Neural cell (in vitro differentiated cells): ENCODE measurements around the gene LIMK1. TPM values are rescaled to one million over a fixed set of nuclear protein-coding genes. Genes with fewer than 3 reads are reported as not detected.

Experiments used
- H2AFZ ChIP-seq: fragments of 200-600, 300-800 bp; sonication (generic), shearing (Covaris generic); 2 replicates; pipeline ENCODE4 v1.6.0; 2014; ENCODE audit warnings: low read depth, mild to moderate bottlenecking, antibody characterized with exemption, low read length, moderate library complexity
- H3F3A ChIP-seq: fragments of 200-600 bp; shearing (Covaris generic); 2 replicates; pipeline ENCODE4 v1.6.1; 2016; ENCODE audit warnings: mild to moderate bottlenecking, moderate library complexity, mixed read lengths, antibody characterized with exemption, low read length; ENCODE audit not compliant: insufficient read depth, poor library complexity, severe bottlenecking
- H3K27ac ChIP-seq: fragments of 200-600, 300-800 bp; sonication (generic), shearing (Covaris generic); 2 replicates; pipeline ENCODE4 v1.5.1; 2014; ENCODE audit warnings: mild to moderate bottlenecking, low read length, moderate library complexity
- H3K27me3 ChIP-seq: fragments of 300-800, 200-600 bp; sonication (generic), shearing (Covaris generic); 2 replicates; pipeline ENCODE4 v1.6.0; 2014; ENCODE audit warnings: mild to moderate bottlenecking, low read depth, low read length, moderate library complexity; ENCODE audit not compliant: insufficient read depth
- H3K36me3 ChIP-seq: fragments of 300-800, 200-600 bp; sonication (generic), shearing (Covaris generic); 2 replicates; pipeline ENCODE4 v1.5.1; 2014; ENCODE audit warnings: mild to moderate bottlenecking, antibody characterized with exemption, low read length, moderate library complexity; ENCODE audit not compliant: insufficient read depth
- H3K4me2 ChIP-seq: fragments of 300-800, 200-600 bp; sonication (generic), shearing (Covaris generic); 2 replicates; pipeline ENCODE4 v1.6.0; 2014; ENCODE audit warnings: mild to moderate bottlenecking, low read length
- H3K4me3 ChIP-seq: fragments of 300-800, 200-600 bp; sonication (generic), shearing (Covaris generic); 2 replicates; pipeline ENCODE4 v1.5.1; 2014; ENCODE audit warnings: mild to moderate bottlenecking, low read length, moderate library complexity
- H3K79me2 ChIP-seq: fragments of 200-600 bp; shearing (Covaris generic); replicated peaks from 2 replicates; pipeline ENCODE4 v1.6.0; 2014; ENCODE audit warnings: mild to moderate bottlenecking, low read length, moderate library complexity; ENCODE audit not compliant: insufficient read depth
- H3K9ac ChIP-seq: fragments of 300-800, 200-600 bp; sonication (generic), shearing (Covaris generic); 2 replicates; pipeline ENCODE4 v1.6.1; 2016; ENCODE audit warnings: mild to moderate bottlenecking, low read length, mixed read lengths
- H3K9me2 ChIP-seq: fragments of 200-600 bp; shearing (Covaris generic); 2 replicates; pipeline ENCODE4 v1.6.1; 2016; ENCODE audit warnings: mild to moderate bottlenecking, low read length, mixed read lengths; ENCODE audit not compliant: insufficient read depth
- H3K9me3 ChIP-seq: fragments of 200-600, 300-800 bp; sonication (generic), shearing (Covaris generic); 2 replicates; pipeline ENCODE4 v1.6.1; 2016; ENCODE audit warnings: mild to moderate bottlenecking, mixed run types, low read length, moderate library complexity, mixed read lengths
- H4K20me1 ChIP-seq: fragments of 200-600 bp; shearing (Covaris generic); 2 replicates; pipeline ENCODE4 v1.6.1; 2016; ENCODE audit warnings: mild to moderate bottlenecking, mixed run types; ENCODE audit not compliant: insufficient read depth
- EP300 ChIP-seq: fragments of 450-650 bp; conservative IDR thresholded peaks from 2 replicates; pipeline ENCODE4 v1.6.1; 2014; ENCODE audit warnings: antibody characterized with exemption, mild to moderate bottlenecking, moderate library complexity; ENCODE audit not compliant: poor library complexity, severe bottlenecking
- EZH2 ChIP-seq: fragments of 200-600, 300-800 bp; shearing (Covaris generic), sonication (generic); IDR thresholded peaks from 2 replicates; pipeline ENCODE4 v1.6.1; 2014; ENCODE audit warnings: antibody characterized with exemption, low read length, borderline replicate concordance, mild to moderate bottlenecking; ENCODE audit not compliant: insufficient read depth, poor library complexity, severe bottlenecking
- MXI1 ChIP-seq: fragments of 450-650 bp; conservative IDR thresholded peaks from 2 replicates; pipeline ENCODE4 v1.6.1; 2014; ENCODE audit warnings: antibody characterized with exemption, mild to moderate bottlenecking; ENCODE audit not compliant: poor library complexity, severe bottlenecking
- POLR2AphosphoS5 ChIP-seq: IDR thresholded peaks from 2 replicates; pipeline ENCODE4 v1.6.1; 2012
- RAD21 ChIP-seq: fragments of 450-650 bp; conservative IDR thresholded peaks from 2 replicates; pipeline ENCODE4 v1.6.1; 2014; ENCODE audit warnings: antibody characterized with exemption, mild to moderate bottlenecking, moderate library complexity
- SMC3 ChIP-seq: fragments of 450-650 bp; conservative IDR thresholded peaks from 2 replicates; pipeline ENCODE4 v1.6.1; 2014; ENCODE audit warnings: antibody characterized with exemption, mild to moderate bottlenecking, moderate library complexity; ENCODE audit not compliant: poor library complexity
- TAF1 ChIP-seq: IDR thresholded peaks from 2 replicates; pipeline ENCODE4 v1.6.1; 2012; ENCODE audit warnings: low read depth
- polyA plus RNA-seq: library from polyadenylated mRNA; depleted of rRNA; stranded (reverse); fragments of >200 nt; gene quantifications from 2 replicates; pipeline ENCODE4 v1.2.3, GENCODE V29; 2014
- TF ChIP-seq, protein P1 (sequence below): fragments of 450-650 bp; IDR thresholded peaks from 2 replicates; pipeline ENCODE4 v1.5.1; 2014; ENCODE audit warnings: antibody characterized with exemption, mild to moderate bottlenecking, moderate library complexity; ENCODE audit not compliant: poor library complexity, severe bottlenecking
- TF ChIP-seq, protein P2 (sequence below): IDR thresholded peaks from 2 replicates; pipeline ENCODE4 v1.6.1; 2012; ENCODE audit warnings: borderline replicate concordance

Gene LIMK1
- polyA plus RNA-seq, 1 donor from 2014 or later, result 21.1 TPM

DNA sequence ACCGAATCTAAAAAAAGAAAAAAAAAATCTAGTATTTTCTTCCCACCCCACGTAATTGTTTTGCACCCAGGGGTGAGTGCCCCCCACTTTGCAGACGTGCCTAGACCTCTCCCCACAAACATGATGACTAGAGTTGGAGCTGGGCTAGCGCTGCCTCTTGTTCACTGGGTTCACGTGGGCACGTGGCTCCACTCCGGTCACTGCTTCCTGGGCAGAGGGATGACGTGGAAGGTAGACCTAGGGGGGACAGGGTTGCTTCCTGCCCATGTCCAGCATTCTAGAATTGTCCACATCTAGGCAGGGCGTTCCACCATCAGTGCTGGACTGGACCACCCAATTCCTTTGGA, 861 bp upstream of the LIMK1 start:
- Histone ChIP-seq H3K9me2 (no peaks in the 10 kb centered on the region), H3K27me3 (no peaks in the 10 kb centered on the region), H3K9ac (peak overlapping the region; percentile 96), H4K20me1 (no peaks in the 10 kb centered on the region), H3K79me2 (peaks cover 19% of the 10 kb centered on the region), H3K9me3 (no peaks in the 10 kb centered on the region), H3K27ac (peak overlapping the region; percentile 89), H3F3A (no peaks in the 10 kb centered on the region), H2AFZ (peak overlapping the region; percentile 94), H3K4me2 (peak overlapping the region; percentile 88), H3K4me3 (peak overlapping the region; percentile 80), H3K36me3 (no peaks in the 10 kb centered on the region)
- TF ChIP-seq TAF1 (no peak), MXI1 (no peak), POLR2AphosphoS5 (no peak), SMC3 (no peak), EZH2 (no peak), RAD21 (no peak), EP300 (no peak)
- TF ChIP-seq, protein P1, sequence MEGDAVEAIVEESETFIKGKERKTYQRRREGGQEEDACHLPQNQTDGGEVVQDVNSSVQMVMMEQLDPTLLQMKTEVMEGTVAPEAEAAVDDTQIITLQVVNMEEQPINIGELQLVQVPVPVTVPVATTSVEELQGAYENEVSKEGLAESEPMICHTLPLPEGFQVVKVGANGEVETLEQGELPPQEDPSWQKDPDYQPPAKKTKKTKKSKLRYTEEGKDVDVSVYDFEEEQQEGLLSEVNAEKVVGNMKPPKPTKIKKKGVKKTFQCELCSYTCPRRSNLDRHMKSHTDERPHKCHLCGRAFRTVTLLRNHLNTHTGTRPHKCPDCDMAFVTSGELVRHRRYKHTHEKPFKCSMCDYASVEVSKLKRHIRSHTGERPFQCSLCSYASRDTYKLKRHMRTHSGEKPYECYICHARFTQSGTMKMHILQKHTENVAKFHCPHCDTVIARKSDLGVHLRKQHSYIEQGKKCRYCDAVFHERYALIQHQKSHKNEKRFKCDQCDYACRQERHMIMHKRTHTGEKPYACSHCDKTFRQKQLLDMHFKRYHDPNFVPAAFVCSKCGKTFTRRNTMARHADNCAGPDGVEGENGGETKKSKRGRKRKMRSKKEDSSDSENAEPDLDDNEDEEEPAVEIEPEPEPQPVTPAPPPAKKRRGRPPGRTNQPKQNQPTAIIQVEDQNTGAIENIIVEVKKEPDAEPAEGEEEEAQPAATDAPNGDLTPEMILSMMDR, result no peak
- TF ChIP-seq, protein P2, sequence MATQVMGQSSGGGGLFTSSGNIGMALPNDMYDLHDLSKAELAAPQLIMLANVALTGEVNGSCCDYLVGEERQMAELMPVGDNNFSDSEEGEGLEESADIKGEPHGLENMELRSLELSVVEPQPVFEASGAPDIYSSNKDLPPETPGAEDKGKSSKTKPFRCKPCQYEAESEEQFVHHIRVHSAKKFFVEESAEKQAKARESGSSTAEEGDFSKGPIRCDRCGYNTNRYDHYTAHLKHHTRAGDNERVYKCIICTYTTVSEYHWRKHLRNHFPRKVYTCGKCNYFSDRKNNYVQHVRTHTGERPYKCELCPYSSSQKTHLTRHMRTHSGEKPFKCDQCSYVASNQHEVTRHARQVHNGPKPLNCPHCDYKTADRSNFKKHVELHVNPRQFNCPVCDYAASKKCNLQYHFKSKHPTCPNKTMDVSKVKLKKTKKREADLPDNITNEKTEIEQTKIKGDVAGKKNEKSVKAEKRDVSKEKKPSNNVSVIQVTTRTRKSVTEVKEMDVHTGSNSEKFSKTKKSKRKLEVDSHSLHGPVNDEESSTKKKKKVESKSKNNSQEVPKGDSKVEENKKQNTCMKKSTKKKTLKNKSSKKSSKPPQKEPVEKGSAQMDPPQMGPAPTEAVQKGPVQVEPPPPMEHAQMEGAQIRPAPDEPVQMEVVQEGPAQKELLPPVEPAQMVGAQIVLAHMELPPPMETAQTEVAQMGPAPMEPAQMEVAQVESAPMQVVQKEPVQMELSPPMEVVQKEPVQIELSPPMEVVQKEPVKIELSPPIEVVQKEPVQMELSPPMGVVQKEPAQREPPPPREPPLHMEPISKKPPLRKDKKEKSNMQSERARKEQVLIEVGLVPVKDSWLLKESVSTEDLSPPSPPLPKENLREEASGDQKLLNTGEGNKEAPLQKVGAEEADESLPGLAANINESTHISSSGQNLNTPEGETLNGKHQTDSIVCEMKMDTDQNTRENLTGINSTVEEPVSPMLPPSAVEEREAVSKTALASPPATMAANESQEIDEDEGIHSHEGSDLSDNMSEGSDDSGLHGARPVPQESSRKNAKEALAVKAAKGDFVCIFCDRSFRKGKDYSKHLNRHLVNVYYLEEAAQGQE, result no peak

DNA sequence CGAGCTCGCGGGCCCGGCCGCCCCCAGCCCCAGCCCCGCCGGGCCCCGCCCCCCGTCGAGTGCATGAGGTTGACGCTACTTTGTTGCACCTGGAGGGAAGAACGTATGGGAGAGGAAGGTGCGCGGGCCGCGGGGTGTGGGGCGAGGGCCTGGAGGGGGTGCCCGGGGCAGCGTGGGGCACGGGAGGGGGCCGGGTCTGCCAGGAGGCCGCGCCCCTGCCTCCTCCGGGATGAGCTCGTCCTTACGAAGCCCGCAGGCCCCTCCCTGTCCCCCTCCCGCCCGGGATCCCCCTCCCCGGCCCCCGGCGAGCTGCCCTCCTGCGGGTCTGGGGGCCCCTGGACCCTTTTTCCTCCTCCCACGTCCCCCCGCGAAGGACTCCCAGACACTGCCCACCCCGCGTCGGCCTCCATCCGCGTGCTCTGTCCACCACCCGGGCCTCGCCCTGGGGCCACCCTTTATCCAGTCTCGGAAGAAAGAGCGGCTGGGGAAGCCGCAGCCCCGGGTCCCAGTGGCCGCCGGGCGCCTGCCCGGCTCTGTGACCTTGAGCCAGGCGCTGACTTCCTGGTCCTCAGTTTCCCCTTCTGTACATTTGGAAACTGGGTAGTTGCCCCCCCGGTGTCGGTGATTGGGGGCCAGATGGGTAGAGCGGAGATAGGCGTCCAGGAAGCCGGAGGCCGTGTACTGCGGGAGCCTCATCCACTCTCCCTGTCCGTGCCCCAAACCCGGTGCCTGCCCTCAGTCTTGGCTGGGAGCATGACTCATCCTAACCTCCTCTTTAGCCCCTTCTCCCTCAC, 521 bp downstream of the LIMK1 start:
- H3K27ac ChIP-seq, result peak overlapping the region; percentile 24
- H2AFZ ChIP-seq, result peak overlapping the region; percentile 80
- H3K4me3 ChIP-seq, result peak overlapping the region; percentile 85

More for the DNA sequence above, 521 bp downstream of the LIMK1 start:
- Histone ChIP-seq H3F3A (no peaks in the 10 kb centered on the region), H3K79me2 (peaks cover 23% of the 10 kb centered on the region), H3K9ac (peak overlapping the region; percentile 87), H4K20me1 (no peaks in the 10 kb centered on the region), H3K27me3 (no peaks in the 10 kb centered on the region), H3K36me3 (no peaks in the 10 kb centered on the region), H3K9me3 (no peaks in the 10 kb centered on the region), H3K4me2 (peak overlapping the region; percentile 92), H3K9me2 (no peaks in the 10 kb centered on the region)
- TF ChIP-seq TAF1, result no peak
- TF ChIP-seq RAD21, result no peak
- TF ChIP-seq MXI1, result peak; percentile 35
- TF ChIP-seq, protein P2, result peak; percentile 51
- no peak for TF ChIP-seq EP300
- TF ChIP-seq, protein P1, result no peak
